Cardiac atrium fibroblast (primary cell): ENCODE results near the gene TRIM2. TPM values are rescaled to one million over a fixed set of nuclear protein-coding genes. Genes with fewer than 3 reads are reported as not detected.

Experiments used
- total RNA-seq: library from RNA; depleted of rRNA; stranded (reverse); fragments of >200 nt; gene quantifications from 2 replicates; pipeline ENCODE4 v1.2.3, GENCODE V29; 2015

The TRIM2 gene
- 9.7 and 18.0 TPM in 2 replicates for total RNA-seq

DNA sequence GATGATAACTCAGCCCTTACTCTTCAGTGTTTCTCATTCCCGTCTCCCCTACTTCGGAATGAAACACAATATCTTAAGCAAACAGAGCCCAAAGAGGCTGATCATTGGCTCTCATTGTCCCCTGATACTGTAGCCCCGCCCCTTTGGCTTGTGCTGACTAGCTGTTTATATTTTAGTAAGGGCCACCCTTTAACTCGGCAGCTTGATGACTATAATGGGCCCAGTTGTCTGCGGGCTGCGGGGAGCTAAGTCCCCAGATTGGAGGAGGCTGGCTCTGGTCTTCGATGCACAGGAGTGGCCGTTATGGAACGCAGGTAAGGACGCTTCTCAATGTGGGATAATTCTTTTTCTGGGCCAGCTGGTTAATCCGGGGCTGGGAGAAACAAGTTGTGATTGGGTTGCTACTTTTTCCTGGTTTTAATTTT lies at the start of gene TRIM2:
Gene TRIM2 (plus strand): TSS at position 197 of the 425 bp plus-strand sequence. CDS start 88 bp downstream, at position 285.

DNA sequence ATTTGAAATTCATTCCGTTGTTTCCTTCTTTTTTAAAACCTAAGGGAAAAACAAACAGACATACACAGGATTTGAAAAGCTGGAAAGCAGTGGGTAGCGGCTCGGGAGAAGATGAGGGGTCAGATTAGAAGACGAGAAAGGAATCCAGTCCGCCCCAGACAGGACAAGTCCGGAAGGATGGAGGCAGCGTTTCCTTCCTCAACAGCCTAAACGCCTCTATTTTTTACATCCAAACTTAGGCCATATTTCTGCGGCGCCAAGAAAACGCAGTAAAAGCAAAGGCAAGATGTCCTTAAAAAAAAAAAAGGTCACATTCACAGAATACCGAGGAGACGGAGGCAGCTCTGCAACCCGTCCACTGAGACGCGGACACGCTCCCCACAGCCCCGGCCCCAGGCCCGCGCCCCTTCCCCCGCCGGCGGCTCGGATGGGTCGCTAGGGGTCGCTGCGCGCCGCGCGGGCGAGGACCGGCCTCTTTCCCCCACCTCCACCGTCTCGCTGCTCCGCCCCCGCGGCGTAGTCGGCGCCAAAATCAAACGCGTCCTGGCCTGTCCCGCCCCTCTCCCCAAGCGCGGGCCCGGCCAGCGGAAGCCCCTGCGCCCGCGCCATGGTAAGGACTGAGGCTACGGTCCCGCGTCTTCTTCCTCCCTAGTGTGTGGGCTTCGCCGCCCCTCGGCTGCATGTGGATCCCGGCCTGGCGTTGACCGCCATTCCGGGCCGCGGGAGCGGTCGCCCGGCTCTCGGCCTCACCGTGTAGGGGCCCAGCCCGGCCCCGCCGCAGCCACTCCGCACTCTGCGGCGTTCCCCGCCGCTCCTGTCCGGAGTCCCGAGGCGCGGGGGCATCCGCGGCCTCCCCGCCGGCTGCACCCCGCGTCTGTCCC lies 140.1 kb downstream of the TRIM2 start, which contains the start of gene MND1:
Gene MND1 (plus strand): TSS at position 558 of the 881 bp plus-strand sequence. CDS start 50 bp downstream, at position 608.

Other genes with a start within 250 kb of the TRIM2 start
- 0.65 and 2.3 TPM in 2 replicates for gene MND1, start 140.2 kb downstream of the TRIM2 start, total RNA-seq